Astrocyte (in vitro differentiated cells and primary cell): ENCODE results near the gene MEGF6. TPM values are rescaled to one million over a fixed set of nuclear protein-coding genes. Genes with fewer than 3 reads are reported as not detected.

ENCODE experiments used
- DNase-seq: peaks from one replicate; pipeline ENCODE4 v3.0.0-alpha.2; 2010; ENCODE audit warnings: low read depth
- FAIRE-seq: peaks from 2 replicates; lab custom pipeline; 2011; peaks lifted over from hg19 to GRCh38; lab: Jason Lieb, UNC
- H2AFZ ChIP-seq: 2 replicates; pipeline ENCODE4 v1.6.0; 2012; ENCODE audit warnings: low read depth, low read length, inconsistent platforms
- H3K27ac ChIP-seq: 2 replicates; pipeline ENCODE4 v1.5.1; 2011; ENCODE audit warnings: low read depth, low read length, inconsistent platforms
- H3K27me3 ChIP-seq: 2 replicates; pipeline ENCODE4 v1.6.0; 2011; ENCODE audit warnings: low read length, inconsistent platforms; ENCODE audit not compliant: insufficient read depth
- H3K36me3 ChIP-seq: 2 replicates; pipeline ENCODE4 v1.5.1; 2011; ENCODE audit warnings: low read length, inconsistent platforms; ENCODE audit not compliant: insufficient read depth
- H3K4me1 ChIP-seq: 2 replicates; pipeline ENCODE4 v1.5.1; 2011; ENCODE audit warnings: low read length, inconsistent platforms; ENCODE audit not compliant: insufficient read depth
- H3K4me2 ChIP-seq: 2 replicates; pipeline ENCODE4 v1.6.0; 2012; ENCODE audit warnings: low read length, inconsistent platforms
- H3K4me3 ChIP-seq: 2 replicates; pipeline ENCODE4 v1.5.1; 2011; ENCODE audit warnings: low read depth, mild to moderate bottlenecking, low read length, inconsistent platforms; ENCODE audit not compliant: insufficient read depth
- H3K79me2 ChIP-seq: 2 replicates; pipeline ENCODE4 v1.6.0; 2012; ENCODE audit warnings: mild to moderate bottlenecking, low read length, inconsistent platforms; ENCODE audit not compliant: insufficient read depth
- H3K9ac ChIP-seq: 2 replicates; pipeline ENCODE4 v1.6.0; 2012; ENCODE audit warnings: mild to moderate bottlenecking, low read length, inconsistent platforms
- H3K9me3 ChIP-seq: 2 replicates; pipeline ENCODE4 v1.5.1; 2012; ENCODE audit warnings: low read depth, mild to moderate bottlenecking, low read length, inconsistent platforms; ENCODE audit not compliant: insufficient read depth
- H4K20me1 ChIP-seq: 2 replicates; pipeline ENCODE4 v1.6.0; 2012; ENCODE audit warnings: low read length, inconsistent platforms; ENCODE audit not compliant: insufficient read depth
- H3K27ac Mint-ChIP-seq: one replicate; pipeline ENCODE4 v1.8.0; 2021; ENCODE audit warnings: mild to moderate bottlenecking, mixed read lengths; ENCODE audit not compliant: unreplicated experiment
- H3K27me3 Mint-ChIP-seq: one replicate; pipeline ENCODE4 v1.8.0; 2021; ENCODE audit warnings: low read depth, mixed read lengths; ENCODE audit not compliant: unreplicated experiment
- H3K36me3 Mint-ChIP-seq: one replicate; pipeline ENCODE4 v1.8.0; 2021; ENCODE audit warnings: low read depth, mixed read lengths; ENCODE audit not compliant: unreplicated experiment
- H3K4me1 Mint-ChIP-seq: one replicate; pipeline ENCODE4 v1.8.0; 2021; ENCODE audit warnings: low read depth, mixed read lengths; ENCODE audit not compliant: unreplicated experiment
- H3K4me3 Mint-ChIP-seq: one replicate; pipeline ENCODE4 v1.8.0; 2021; ENCODE audit warnings: mild to moderate bottlenecking, moderate library complexity, mixed read lengths; ENCODE audit not compliant: unreplicated experiment
- H3K9me3 Mint-ChIP-seq: one replicate; pipeline ENCODE4 v1.8.0; 2021; ENCODE audit warnings: mild to moderate bottlenecking, mixed read lengths; ENCODE audit not compliant: unreplicated experiment
- CTCF ChIP-seq: IDR thresholded peaks from 2 replicates; pipeline ENCODE4 v1.5.1; 2011; ENCODE audit warnings: low read depth, mild to moderate bottlenecking, inconsistent platforms, low read length, moderate library complexity; ENCODE audit not compliant: insufficient read depth
- EZH2 ChIP-seq: IDR thresholded peaks from 2 replicates; pipeline ENCODE4 v1.6.1; 2012; ENCODE audit warnings: mild to moderate bottlenecking, low read length, inconsistent platforms; ENCODE audit not compliant: insufficient read depth
- total RNA-seq: library from RNA; stranded (reverse); gene quantifications from 2 replicates; pipeline ENCODE4 v1.2.1, GENCODE V29; 2021

The MEGF6 gene
- total RNA-seq, 1 donor from 2014 or later = 14.8 TPM

GRCh38 chr1:3614755-3615742 is 3.7 kb upstream of the MEGF6 start:
- Histone ChIP-seq H4K20me1 (no peaks in the 10 kb centered on the region), H3K27ac (no peak overlapping the region), H2AFZ (no peak overlapping the region), H3K36me3 (no peaks in the 10 kb centered on the region), H3K4me3 (no peak overlapping the region), H3K9me3 (no peaks in the 10 kb centered on the region), H3K79me2 (no peaks in the 10 kb centered on the region), H3K9ac (no peak overlapping the region), H3K4me2 (no peak overlapping the region), H3K27me3 (peaks cover 18% of the 10 kb centered on the region), H3K4me1 (peaks cover 28% of the 10 kb centered on the region)
- H3K4me3 Mint-ChIP-seq = peak overlapping the region; percentile 22
- DNase-seq = no peak
- peaks cover 38% of the 10 kb centered on the region for H3K27me3 Mint-ChIP-seq
- no peak overlapping the region for H3K27ac Mint-ChIP-seq
- H3K9me3 Mint-ChIP-seq = no peaks in the 10 kb centered on the region
- peaks cover 16% of the 10 kb centered on the region for H3K4me1 Mint-ChIP-seq
- H3K36me3 Mint-ChIP-seq = no peaks in the 10 kb centered on the region
- no peak for FAIRE-seq
- peak; percentile 59 for TF ChIP-seq CTCF
- no peak for TF ChIP-seq EZH2

- Histone ChIP-seq H3K36me3 (no peaks in the 10 kb centered on the region), H3K4me1 (peaks cover 28% of the 10 kb centered on the region), H2AFZ (no peak overlapping the region), H3K9ac (no peak overlapping the region), H4K20me1 (no peaks in the 10 kb centered on the region), H3K9me3 (no peaks in the 10 kb centered on the region), H3K27ac (no peak overlapping the region), H3K4me2 (peak overlapping the region; percentile 68), H3K79me2 (no peaks in the 10 kb centered on the region), H3K4me3 (no peak overlapping the region), H3K27me3 (peaks cover 26% of the 10 kb centered on the region)
- TF ChIP-seq CTCF = no peak
- TF ChIP-seq EZH2 = no peak
- Mint-ChIP-seq H3K4me3 (peak overlapping the region; percentile 80), H3K4me1 (peaks cover 16% of the 10 kb centered on the region), H3K36me3 (no peaks in the 10 kb centered on the region), H3K27ac (peak overlapping the region; percentile 58), H3K9me3 (no peaks in the 10 kb centered on the region), H3K27me3 (peaks cover 30% of the 10 kb centered on the region)
- FAIRE-seq = no peak
- no peak for DNase-seq
Observed at GRCh38 chr1:3612123-3612522, 815 bp upstream of the MEGF6 start.
